Measurements from ENCODE around the gene AUH.

GRCh38 chr9:91359734-91360470 lies 1.8 kb downstream of the AUH start:
- no peak for TF ChIP-seq CTCF (IDR thresholded peaks at IDR 0.05)
- TF ChIP-seq EZH2 (IDR thresholded peaks at IDR 0.05; ENCODE audit: borderline replicate concordance, insufficient read depth, low read depth, low read length, poor library complexity, severe bottlenecking), result no peak

All from B cell (primary cell).